B cell (primary cell): Measurements from ENCODE around the gene METTL5. TPM values are rescaled to one million over a fixed set of nuclear protein-coding genes. Genes with fewer than 3 reads are reported as not detected.

Source experiments
- ATAC-seq: fragments of 200-7000 bp; cut with Tn5 transposase; one replicate; pipeline ENCODE4 v1.10.0; 2021; ENCODE audit warnings: low read depth, mild to moderate bottlenecking, moderate number of reproducible peaks, moderate library complexity
- CTCF ChIA-PET: fragments of 350-600 bp; sonication (Branson Sonifier 250); formaldehyde crosslinking; loops from one replicate; lab custom pipeline; 2021; ENCODE audit warnings: antibody characterized with exemption, inconsistent platforms; lab: Charles Lee
- POLR2A ChIA-PET: fragments of 350-600 bp; sonication (Branson Sonifier 250); formaldehyde crosslinking; loops from one replicate; lab custom pipeline; 2021; ENCODE audit warnings: antibody characterized with exemption; lab: Charles Lee
- DNase-seq: peaks from one replicate; pipeline ENCODE4 v3.0.0; 2013
- H2AFZ ChIP-seq: 2 replicates; pipeline ENCODE4 v1.6.1; 2012; ENCODE audit warnings: mild to moderate bottlenecking, low read depth, low read length; ENCODE audit not compliant: insufficient read depth, poor library complexity, severe bottlenecking
- H3K27ac ChIP-seq, 2 donors: 1 replicate in 1 of 2; 2 replicates in 1 of 2; pipeline ENCODE4 v1.5.1; 2012 to 2013; ENCODE audit warnings: low read length in 2 of 2, mild to moderate bottlenecking in 2 of 2, moderate library complexity in 1 of 2
- H3K27me3 ChIP-seq, 4 experiments: fragments of 200-600 bp in 1 of 4; sonication (generic) in 1 of 4; replicated peaks in 1 of 4; 1 replicate in 2 of 4; 2 replicates in 2 of 4; pipeline versions ENCODE4 v1.6.1 to v1.7.0; 2013 to 2016; ENCODE audit warnings: low read length in 3 of 4, mild to moderate bottlenecking in 2 of 4, mixed read lengths in 1 of 4, moderate library complexity in 1 of 4; ENCODE audit not compliant: insufficient read depth in 4 of 4, control insufficient read depth in 3 of 4; ENCODE audit errors: control extremely low read depth in 1 of 4
- H3K36me3 ChIP-seq, 2 experiments: replicated peaks in 1 of 2; 1 replicate in 1 of 2; 2 replicates in 1 of 2; pipeline versions ENCODE4 v1.6.1 to v1.7.1; 2013; ENCODE audit warnings: low read length in 1 of 2; ENCODE audit not compliant: insufficient read depth in 2 of 2, control insufficient read depth in 1 of 2; ENCODE audit errors: control extremely low read depth in 1 of 2, extremely low read depth in 1 of 2
- H3K4me1 ChIP-seq, 2 donors: fragments of 200-600 bp in 1 of 2; sonication (generic) in 1 of 2; 1 replicate in 1 of 2; 2 replicates in 1 of 2; pipeline versions ENCODE4 v1.5.1 to v1.6.1; 2013 to 2017; ENCODE audit warnings: low read length in 2 of 2; ENCODE audit not compliant: control insufficient read depth in 2 of 2, insufficient read depth in 2 of 2
- H3K4me2 ChIP-seq: replicated peaks from 2 replicates; pipeline ENCODE3; 2012; ENCODE audit warnings: mild to moderate bottlenecking, low read depth, low read length; ENCODE audit not compliant: poor library complexity, severe bottlenecking
- H3K4me3 ChIP-seq, 5 experiments: fragments of 200-600 bp in 1 of 5; sonication (generic) in 1 of 5; 1 replicate in 3 of 5; 2 replicates in 2 of 5; pipeline versions ENCODE4 v1.5.1 to v1.7.0; 2011 to 2016; ENCODE audit warnings: low read length in 4 of 5, mild to moderate bottlenecking in 4 of 5, low read depth in 2 of 5, control low read depth in 1 of 5, moderate library complexity in 1 of 5; ENCODE audit not compliant: insufficient read depth in 1 of 5; ENCODE audit errors: control extremely low read depth in 1 of 5, extremely low read depth in 1 of 5
- H3K79me2 ChIP-seq: fragments of 200-600 bp; sonication (generic); one replicate; pipeline ENCODE4 v1.6.0; 2016; ENCODE audit warnings: low read length; ENCODE audit not compliant: control insufficient read depth, insufficient read depth
- H3K9ac ChIP-seq: fragments of 200-600 bp; sonication (generic); 2 replicates; pipeline ENCODE4 v1.6.1; 2017; ENCODE audit warnings: mild to moderate bottlenecking, low read length, moderate library complexity
- H3K9me3 ChIP-seq, 3 donors: one replicate each; pipeline versions ENCODE4 v1.6.1 to v1.7.1; 2013; ENCODE audit warnings: low read length in 2 of 3; ENCODE audit not compliant: control insufficient read depth in 2 of 3, insufficient read depth in 1 of 3; ENCODE audit errors: control extremely low read depth in 1 of 3
- H4K20me1 ChIP-seq: 2 replicates; pipeline ENCODE4 v1.6.0; 2012; ENCODE audit warnings: mild to moderate bottlenecking, low read length; ENCODE audit not compliant: insufficient read depth, control insufficient read depth, poor library complexity, severe bottlenecking
- H3K27ac Mint-ChIP-seq: one replicate; pipeline ENCODE4 v1.8.0; 2021; ENCODE audit warnings: mixed read lengths
- H3K27me3 Mint-ChIP-seq: one replicate; pipeline ENCODE4 v1.8.0; 2021; ENCODE audit warnings: mixed read lengths
- H3K4me1 Mint-ChIP-seq: one replicate; pipeline ENCODE4 v1.8.0; 2021; ENCODE audit warnings: mixed read lengths
- H3K4me3 Mint-ChIP-seq: one replicate; pipeline ENCODE4 v1.8.0; 2021; ENCODE audit warnings: mixed read lengths
- H3K9me3 Mint-ChIP-seq: one replicate; pipeline ENCODE4 v1.8.0; 2022; ENCODE audit warnings: mixed read lengths; ENCODE audit not compliant: insufficient read depth
- CTCF ChIP-seq: fragments of 200-600 bp; IDR thresholded peaks from one replicate; pipeline ENCODE4 v1.8.0; 2022; ENCODE audit warnings: antibody characterized with exemption, mild to moderate bottlenecking
- EZH2 ChIP-seq: IDR thresholded peaks from 2 replicates; pipeline ENCODE4 v1.6.1; 2012; ENCODE audit warnings: borderline replicate concordance, low read depth, mild to moderate bottlenecking, moderate library complexity, low read length; ENCODE audit not compliant: insufficient read depth, poor library complexity, severe bottlenecking
- WGBS: methylation state at CpG from one replicate; pipeline ENCODE4 v1.1.5; 2013; ENCODE audit warnings: missing lambda C conversion rate; ENCODE audit not compliant: insufficient coverage; 5-methylcytosine and 5-hydroxymethylcytosine counted together
- intact Hi-C: fragments of 100-400 bp; cut with micrococcal nuclease; formaldehyde crosslinking; loops from one replicate; pipeline ENCODE4 v1.10.0; 2022
- polyA plus RNA-seq: library from polyadenylated mRNA; depleted of rRNA; stranded (reverse); fragments of >200 nt; gene quantifications from 2 replicates; pipeline ENCODE4 v1.2.3, GENCODE V29; 2012
- total RNA-seq, 2 donors: library from RNA; stranded (reverse); fragments of 120-200 nt in 1 of 2; gene quantifications; 1 replicate in 1 of 2; 2 replicates in 1 of 2; pipeline versions ENCODE4 v1.2.3 to v1.2.4, GENCODE V29; 2013 to 2022

Gene METTL5
- total and polyA plus RNA-seq, 2 donors (not counting 1 experiment from before 2014, with no cell fraction given), result 12.7 to 36.4 TPM

DNA sequence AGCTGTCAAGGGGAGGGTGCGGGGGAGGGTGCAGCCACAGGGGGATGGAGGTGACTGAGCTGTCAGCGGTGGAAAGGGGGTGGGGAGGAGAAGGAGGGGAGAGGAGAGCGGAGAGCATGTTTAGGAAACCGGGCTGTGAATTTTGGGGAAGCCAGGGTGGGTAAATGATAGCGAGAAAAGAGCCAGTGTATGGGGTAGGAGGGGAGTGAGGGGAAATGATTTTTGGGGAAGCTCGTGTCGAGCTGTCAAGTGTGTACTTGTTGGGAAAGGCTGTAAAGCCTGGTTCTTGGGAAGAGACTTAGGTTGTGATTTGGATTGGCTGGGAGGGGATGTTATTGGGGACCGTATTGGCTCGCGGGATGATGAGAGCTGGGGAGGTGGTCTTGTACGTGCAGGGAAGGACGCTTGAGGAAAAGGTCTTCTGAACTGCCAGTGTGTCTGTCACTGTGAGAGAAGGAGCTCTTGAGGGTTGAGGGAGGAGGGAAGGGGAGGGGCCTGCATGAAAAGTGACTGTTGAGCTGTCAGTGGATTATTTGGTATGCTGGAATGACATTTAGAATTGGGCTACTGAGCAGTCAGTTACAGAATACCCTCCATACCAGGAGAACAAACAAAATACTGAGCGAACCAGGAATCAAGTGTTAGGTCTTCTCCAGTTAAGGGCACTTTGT is 3.6 kb upstream of the METTL5 start:
- peak overlapping the region; percentile 50 to 90 (median 60) for H3K4me3 ChIP-seq
- intact Hi-C loops, result loop anchor here (5.0 kb wide), 1 partner anchor 1859 kb away; the partner anchor contains the start of gene DYNC1I2
- H3K9ac ChIP-seq, result peak overlapping the region; percentile 73
- peaks cover 83% of the 10 kb centered on the region for H3K79me2 ChIP-seq
- H3K4me1 Mint-ChIP-seq, result peaks cover 49% of the 10 kb centered on the region
- ChIA-PET POLR2A (interaction anchor here (0.7 to 0.9 kb wide), 2 partner anchors 29 to 1865 kb away, joined by 4 to 6 read pairs; partner anchors contain the start of gene SSB), CTCF (interaction anchor here (0.6 to 2.2 kb wide), 4 partner anchors 38 to 255 kb away, joined by 3 to 9 read pairs (median 3); partner anchors contain the start of gene FASTKD1)
- DNase-seq, result peak; percentile 46
- H3K27ac ChIP-seq, result peak overlapping the region in 1 of 2 donors; percentile 48
- peak overlapping the region; percentile 86 for H2AFZ ChIP-seq
- peaks cover 23% of the 10 kb centered on the region for H4K20me1 ChIP-seq
- H3K27ac Mint-ChIP-seq, result peak overlapping the region; percentile 85
- no peaks in the 10 kb centered on the region for H3K27me3 ChIP-seq
- peak overlapping the region; percentile 97 for H3K4me3 Mint-ChIP-seq
- H3K4me1 ChIP-seq, result peaks cover 19 to 27% of the 10 kb centered on the region in 2 donors
- H3K9me3 Mint-ChIP-seq, result no peaks in the 10 kb centered on the region
- WGBS, result 2% methylated on average over 13 of the region's 13 CpGs
- H3K27me3 Mint-ChIP-seq, result no peaks in the 10 kb centered on the region
- H3K36me3 ChIP-seq, result peaks cover 0 to 2% of the 10 kb centered on the region in 2 experiments
- no peaks in the 10 kb centered on the region for H3K9me3 ChIP-seq
- no peak for ATAC-seq
- TF ChIP-seq EZH2 (no peak), CTCF (no peak)
- peak overlapping the region; percentile 95 for H3K4me2 ChIP-seq
